Activated naive CD4-positive, alpha-beta T cell treated with Interleukin-2 at 50 U/mL for 16 hours (primary cell): Measurements from ENCODE around the gene TECTB.
A peak's percentile ranks its signal among the peaks of the same experiment; 100 is the strongest.

Experiments
- DNase-seq: peaks from one replicate; pipeline ENCODE4 v3.0.0-alpha.2; 2020

Gene TECTB

DNA sequence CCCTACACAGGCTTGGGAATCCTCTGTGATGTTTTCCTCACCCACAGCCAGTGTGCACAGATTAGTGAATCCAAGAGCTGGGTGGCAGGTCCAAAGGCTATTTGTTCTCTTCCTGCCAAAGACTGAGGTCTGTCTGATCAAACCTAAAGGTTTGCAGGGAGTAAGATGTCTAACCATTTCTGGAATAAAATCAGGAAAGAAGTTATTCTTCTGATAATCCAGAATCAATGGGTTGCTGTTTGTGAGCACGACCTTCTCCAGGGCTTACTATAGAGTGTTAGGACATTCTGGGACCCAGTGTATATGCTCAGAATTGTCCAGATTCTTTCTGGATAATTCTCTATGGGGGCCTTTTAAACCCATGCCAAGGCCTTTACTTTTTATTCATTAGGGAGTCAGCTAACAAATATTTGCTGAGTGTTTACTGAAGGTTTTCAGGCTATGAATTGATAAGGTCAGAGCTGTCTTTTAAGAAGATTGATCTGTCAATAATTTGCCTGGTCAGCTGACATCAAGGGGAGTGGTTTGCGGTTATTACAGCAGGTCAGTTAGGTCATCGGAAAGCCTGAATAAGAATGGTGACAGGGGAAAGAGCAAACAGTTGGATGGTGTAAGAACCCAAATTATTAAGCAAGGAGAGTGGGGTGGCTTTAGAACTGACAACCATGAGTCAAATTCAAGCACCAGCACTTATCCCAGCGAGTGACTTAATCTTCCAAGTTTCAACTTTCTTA lies 7.5 kb upstream of the TECTB start:
- no peak for DNase-seq

DNA sequence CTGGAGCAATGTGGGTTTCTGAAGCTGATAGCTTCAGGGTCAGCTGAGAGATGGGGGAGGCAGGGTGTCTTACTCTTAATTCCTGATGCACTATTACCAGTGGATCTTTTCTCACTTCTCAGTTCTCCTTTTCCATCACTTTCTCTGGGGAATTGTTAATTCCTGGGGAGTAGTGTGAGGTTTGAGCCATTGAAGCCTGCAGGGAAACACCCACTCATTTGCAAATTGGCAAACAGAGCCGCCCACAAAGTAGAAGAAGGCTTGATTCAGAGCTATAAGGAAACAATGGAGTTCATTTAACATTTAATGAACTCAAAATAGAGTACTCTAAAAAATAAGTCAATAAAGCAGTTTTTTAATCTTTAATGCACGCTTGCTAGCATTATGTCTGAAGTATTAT lies 4.3 kb upstream of the TECTB start:
- DNase-seq: no peak

DNA sequence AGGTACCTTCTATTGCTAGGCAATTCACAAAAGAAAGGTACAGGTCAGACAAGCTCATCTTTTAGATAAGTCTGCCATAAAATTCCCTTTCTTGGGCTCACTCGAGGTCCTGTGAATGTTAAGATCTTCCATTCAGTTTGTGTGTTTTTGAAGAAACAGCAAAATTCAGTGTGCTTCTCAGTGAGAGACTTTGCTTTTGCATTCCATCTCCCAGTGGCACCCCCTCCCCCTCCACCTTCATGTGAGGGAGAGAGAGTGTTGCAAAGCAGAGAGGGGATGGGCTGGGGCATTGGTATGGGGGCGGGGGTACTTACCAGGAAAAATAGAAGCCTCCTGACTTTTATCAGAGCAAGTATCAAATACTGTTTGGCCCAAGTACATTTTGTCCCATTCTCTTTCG lies 3.8 kb upstream of the TECTB start:
- DNase-seq: no peak

DNA sequence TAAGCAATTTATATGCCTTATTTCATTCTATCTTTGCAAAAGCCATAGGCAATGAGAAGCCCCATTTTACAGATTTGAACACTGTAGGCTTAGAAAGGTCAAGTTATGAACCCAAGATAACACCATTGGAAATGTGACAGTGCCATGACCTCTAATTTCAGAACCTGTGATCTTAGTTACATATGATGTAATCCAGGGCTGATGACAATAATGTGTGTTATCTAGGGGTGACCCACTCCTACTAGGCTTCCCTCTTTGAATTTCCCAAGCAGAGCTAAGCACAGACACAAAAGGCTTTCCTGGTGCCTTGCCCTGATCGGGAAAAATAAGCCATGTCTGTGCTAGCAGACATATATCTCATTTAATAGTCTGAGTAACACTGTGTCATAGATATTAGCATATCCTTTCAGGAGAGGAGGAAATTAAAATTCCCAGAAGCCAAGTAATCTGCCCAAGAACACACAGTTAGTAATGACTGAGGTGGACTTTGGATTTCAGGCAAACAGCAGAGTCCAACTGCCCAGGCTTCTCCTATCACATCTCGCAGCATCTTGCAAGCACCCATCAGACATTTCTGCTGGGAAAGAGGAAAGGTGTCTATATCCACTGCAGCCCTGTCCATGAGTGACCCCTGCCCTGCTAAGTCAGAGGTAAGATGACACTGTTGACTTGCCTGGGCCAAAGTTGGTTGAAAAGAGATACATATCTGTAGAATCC lies 2.8 kb upstream of the TECTB start:
- no peak for DNase-seq

DNA sequence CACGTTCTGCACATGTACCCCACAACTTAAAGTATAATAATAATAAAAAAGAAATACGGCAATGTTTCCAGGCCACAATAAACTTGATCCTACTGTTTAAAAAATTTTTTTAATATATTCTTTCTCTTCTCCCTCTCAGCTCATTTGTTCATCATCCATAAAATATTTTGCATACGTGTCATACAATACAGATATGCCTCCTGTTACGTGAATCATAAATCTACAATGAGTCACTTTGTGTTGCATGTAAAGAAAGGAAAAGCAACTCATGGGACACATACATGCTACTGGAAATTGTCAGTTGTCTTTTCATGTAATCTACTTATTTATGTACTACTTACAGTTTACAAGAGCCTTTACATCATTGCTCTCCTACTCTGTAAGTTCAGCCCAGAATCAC lies 1.1 kb upstream of the TECTB start:
- no peak for DNase-seq

DNA sequence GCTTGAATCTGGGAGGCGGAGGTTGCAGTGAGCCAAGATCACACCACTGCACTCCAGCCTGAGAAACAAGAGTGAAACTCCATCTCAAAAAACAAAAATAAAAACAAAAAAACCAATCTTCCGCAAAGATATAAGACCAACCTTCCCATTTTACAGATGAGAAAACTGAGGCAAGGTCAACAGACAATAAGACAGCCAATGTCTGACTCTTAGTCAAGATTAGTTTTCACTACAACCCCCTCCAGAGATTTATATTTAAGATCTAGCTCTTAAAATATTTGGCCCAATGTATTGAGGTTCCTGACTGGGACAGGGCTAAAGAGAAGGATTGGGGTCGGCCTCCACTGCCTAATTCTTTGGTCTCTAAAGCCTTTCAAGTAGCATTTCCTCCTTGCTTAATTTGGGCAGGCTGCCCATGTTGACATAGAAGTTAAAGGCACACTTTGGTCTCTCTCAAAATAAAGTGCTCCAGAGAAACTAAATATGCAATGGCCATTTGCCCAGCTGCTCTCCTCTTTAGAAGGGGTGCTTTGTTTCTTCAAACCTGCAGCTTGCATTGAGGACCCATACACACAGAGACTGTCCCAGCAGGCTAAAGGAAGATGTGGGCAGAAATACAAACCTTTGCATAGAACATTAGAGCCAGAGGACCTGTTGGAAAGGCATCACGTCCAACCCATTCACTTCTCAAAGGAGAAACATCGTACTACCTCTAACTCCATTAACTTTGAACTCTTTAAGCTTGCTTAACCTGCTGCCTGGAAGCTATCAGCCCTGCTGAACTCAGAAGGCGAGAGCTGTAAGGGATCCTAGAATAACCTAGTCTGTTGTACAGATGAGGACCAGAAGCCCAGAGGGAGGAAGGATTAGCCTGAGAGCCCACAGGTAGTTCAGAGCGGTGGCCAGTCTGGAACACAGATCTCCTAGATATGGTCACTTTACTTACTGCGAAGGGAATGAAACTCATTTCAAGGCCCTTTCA lies 3.9 kb downstream of the TECTB start:
- no peak for DNase-seq

DNA sequence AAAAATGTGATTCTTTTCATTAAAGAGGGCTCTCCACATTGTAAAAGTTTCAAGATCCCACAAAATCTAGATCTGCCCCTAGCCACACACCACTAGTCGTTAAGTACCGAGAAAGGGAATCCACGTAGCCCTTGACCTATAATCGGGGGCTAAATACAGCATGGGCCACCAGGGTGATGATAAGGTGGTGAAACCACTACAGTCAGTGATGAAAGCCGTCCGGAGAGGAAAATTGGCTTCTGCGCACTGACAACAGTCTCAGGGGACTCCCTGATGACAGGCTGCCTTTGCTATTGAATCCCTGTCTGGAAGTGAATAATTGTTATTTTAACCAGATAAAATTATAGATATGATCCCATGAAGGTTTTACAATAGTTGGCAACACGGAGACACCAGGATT lies 4.6 kb downstream of the TECTB start:
- no peak for DNase-seq

DNA sequence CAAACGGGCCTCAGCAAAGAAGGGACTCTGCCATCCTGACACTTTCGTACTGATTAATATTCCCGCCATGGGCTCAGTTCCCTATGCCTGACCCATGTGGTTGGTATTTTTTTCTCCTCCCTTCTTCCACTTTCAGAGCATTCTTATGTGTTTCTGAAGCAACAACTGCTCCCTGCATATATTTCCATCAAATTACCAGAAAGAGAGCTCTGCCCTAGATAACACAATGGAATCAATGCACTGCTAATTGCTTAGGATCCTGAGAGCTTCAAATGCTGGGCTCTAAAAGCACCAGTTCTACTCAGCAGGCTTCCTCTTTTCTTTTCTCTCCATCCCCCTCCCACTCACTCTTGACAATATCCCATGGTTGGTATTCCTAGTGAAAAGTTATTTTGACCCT lies 5.3 kb downstream of the TECTB start:
- no peak for DNase-seq

DNA sequence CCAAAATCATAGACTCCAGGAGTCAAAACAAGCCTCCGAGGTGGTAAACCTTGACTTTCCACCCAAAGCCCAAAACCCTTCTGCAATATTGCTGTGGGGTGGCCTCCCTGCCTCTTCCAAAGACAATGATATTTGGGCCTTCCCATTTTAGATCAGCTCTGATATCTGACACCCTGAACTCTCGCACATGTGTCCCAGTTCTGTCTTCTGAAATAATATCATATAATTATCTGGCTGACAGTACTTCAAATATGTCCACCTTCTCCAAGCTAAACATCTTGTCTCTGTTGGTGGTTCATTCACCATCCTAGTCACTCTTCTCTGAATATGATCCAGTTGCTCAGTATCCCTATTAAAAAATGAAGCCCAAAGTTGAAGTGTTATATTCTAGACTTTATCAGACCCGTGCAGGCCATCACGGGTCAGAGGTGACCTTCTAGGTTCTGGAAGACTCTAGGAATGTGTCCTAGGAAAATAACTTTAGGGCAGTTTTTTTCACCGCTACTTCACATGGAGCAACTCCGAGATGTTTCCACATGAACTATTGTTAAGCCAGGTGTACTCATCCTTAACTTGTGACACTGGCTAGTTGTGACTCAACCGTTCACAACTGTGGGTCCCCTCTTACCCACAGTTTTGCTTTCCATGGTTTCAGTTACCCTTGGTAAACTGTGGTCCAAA lies 6.3 kb downstream of the TECTB start:
- no peak for DNase-seq

DNA sequence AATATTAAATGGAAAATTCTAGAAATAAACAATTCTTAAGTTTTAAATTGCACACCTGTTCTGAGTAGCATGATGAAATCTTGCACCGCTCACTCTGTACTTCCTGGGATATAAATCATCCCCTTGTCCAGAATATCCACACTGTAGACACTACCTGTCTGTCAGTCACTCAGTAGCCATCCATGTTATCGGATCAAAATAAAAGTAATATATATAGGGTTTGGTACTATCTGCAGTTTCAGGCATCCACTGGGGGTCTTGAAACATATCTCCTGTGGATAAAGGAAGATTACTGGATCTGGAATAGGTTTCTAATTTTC lies 6.8 kb downstream of the TECTB start:
- no peak for DNase-seq

DNA sequence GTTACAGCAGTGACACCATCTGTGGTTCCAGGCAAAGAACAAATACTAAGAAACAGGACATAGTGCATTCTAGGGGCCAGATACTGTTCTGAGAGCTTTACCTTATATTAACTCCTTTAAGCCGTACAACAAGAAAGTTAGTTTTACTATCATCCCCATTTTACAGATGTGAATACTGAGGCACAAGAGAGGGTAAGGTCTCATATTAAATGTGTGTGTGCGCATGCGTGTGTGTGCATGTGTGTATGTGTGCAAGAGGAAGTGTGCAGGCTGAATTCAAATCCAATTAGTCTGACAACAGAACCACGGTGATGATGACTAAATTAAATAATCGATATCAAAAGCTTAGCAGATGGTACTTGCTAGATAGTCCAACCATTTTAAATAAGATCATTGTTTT lies 11.0 kb downstream of the TECTB start:
- no peak for DNase-seq

DNA sequence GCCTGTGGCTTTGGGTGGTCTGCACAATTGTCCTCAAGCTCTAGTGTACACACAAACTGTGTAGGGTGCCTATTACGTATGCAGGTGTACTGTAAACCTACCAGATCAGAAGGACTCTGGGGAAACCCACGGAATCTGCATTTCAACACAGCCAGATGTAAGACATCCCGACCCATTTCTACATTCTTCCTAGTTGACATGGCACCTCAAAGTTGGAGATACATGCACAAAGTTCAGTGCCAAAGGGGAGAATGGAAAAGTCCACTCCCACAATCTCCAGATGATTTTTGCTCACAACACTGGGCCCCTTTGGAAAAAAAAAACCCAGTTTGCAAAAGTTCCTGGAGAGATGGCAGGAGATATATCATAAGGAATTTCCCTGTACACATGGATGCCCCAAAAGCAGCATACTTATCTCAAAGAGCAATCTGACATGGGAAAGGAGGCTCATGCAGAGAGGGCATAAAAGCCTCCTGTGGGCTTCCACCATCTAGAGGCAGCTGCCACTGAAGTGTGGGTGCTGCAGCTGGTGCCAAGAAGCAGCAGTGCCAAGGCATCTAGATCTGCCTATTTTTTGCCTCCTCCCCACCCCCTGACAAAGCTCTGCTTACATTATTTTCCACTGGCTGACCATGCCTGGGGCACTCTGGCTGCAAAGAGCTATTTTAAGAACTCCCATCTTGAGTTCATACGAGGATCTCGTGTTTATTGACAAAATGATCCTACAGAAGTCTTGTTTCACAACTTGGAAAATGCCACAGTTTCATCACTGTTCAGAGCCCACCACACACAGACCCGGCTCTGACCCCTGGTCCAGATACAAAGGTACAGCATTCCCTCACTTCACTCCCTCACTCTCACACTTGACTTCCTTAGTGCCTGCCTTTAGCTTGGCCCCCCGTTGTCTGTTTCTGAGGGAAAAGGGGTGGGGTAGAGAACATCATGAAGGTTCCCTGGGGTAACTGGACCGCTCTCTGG lies 12.9 kb downstream of the TECTB start:
- no peak for DNase-seq

DNA sequence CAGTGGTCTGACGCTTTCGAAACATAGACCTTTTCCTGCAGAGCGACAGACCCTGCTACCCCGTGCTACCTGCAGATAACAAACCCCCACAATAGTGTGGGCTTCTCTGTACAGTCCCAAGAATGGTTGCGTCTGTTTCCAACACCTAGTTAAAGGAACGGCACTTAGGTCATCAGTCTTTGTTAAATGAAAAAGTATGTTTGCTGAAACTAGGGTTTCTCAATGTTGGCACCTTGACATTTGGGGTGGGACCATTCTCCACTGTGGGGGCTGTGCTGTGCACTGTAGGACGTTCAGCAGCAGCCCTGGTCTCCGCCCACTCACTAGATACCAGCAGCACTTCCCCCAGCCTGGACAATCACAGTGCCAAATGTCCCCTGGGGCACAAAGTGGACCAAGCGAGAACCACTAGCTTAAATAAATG lies 13.7 kb downstream of the TECTB start:
- no peak for DNase-seq

DNA sequence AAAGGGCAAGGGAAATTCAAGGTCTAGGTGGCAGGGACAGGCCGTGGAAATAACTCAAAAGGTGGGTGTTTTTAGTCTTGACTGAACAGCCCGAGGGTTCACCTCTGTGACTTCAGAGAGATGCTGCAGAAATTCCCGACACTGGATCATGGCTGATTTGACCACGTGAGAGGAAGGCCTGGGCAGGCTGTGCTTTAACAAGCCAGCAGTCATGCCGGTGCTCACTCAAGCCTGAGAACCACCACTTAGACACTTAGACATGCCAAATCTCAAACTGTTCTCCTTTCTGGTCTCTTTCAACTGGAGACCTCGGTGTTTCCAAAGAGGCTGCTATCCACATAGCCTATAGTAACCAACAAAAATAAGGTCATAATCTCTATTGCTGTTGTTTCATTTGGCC lies 15.4 kb downstream of the TECTB start:
- DNase-seq: no peak

DNA sequence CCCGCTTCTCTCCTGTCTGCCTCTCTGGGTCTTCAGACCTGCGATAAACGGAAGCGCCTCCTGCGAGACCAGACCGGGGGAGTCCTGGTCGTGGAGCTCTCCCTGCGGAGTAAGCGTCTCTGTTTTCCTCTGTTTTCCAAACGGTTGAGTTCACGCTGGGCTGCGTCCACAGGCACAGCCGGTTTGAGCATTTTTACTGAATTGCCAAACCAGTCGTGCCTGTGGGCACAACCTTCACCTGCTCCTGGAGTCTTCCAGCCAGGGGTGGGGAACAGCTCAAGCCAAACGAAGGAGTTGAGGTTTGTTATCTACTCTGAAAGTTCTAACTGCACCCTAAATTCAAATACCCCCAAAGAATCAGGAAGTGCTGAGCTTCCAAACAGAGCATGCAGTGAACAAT lies 16.3 kb downstream of the TECTB start:
- no peak for DNase-seq

DNA sequence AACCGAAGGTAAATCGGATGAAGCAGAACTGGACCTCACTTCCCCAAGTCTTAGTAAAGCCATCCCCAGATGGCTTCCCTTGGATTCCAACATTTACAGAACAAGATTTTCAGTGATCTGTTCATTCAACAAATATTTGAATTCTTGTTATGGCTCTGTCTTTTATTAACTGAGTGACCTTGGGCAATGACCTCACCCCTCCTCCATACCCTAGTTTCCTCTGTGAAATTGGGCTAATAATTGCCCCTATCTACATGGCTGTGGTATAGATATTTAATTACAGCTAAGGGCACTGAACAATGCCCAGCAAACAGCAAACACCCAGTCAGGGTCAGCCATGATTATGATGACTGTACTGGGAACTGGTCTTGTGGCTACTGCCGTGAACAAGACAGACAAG lies 19.1 kb downstream of the TECTB start:
- no peak for DNase-seq

DNA sequence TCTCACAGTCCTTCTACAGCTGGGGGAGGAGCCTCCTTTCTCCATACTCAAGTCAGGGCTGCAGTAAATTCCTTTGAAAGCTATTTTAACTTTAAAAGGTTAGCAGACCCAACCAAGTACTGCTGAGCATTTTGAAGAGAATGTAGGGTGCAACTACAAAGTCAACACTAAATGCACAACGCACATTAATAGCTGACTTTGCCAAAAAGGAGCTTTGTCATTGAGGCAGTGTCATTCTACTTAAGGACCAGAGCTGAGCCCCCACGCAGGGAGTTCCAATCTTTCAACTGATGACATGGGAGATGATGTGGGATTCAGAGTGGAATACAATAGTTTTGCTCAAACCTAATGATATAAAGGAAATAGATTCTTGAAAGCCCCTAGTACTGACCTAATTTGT lies 20.3 kb downstream of the TECTB start:
- no peak for DNase-seq

DNA sequence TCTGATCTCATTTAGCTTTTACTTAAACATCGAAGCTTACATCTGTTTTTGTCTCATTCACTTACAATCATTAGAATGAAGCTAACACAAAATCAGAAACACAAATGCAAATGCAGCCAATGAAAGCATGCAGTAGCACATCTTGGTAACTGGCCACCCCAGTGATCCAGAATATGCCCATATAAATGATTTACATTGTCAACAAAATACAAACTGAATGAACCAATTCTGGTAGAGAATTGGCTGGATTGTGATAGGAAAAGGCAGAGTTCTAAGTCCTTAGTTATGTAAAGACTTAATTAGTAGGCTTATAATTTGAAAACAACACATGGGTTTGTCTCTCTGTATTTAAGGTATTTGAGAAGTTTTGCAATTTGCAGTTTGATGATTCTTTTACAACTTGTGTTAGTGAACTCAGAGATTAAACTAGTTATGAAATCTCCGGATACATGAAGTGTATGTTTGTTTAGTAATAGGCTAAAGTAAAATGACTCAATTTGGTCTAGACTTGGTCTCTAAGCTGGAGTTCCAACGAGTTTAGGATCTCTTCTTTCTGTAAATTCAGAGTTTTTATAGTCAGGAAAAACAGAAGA lies 21.2 kb downstream of the TECTB start:
- no peak for DNase-seq

DNA sequence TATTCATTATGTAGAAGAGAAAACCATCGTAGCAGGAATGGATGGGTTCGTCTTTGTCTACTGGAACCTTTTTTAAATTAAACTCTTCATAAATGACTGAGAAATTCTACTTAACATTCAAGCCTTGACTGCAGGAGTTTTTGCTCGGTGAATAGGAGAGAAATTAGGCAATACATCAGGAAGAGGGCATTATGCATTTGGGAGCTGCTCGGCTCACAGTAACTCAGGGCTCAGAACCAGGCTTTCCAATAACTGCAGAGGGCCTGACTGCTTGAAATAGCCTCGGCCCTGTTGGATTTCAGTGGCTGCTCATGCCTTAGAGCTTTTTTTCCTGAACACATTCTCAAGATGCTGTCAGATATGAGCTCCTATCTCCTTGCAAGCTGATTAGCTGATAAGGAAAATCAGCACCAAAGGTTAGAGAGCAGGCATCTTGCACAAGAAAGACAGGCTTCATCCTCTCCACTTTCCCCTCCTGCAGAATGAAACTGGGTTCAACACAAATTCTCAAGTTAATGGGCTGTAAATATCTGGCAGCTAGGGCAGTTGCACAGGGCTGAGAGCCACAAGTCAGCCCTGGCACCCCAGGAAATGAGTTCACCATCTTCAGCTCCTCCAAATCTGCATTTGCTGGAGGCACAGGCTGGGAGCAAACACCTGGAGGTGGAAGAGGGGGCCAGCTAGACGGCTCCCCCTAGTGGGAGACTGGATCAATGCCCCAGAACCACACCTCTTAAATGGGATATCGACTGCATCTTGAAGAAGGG lies 24.3 kb downstream of the TECTB start:
- peak; percentile 18 for DNase-seq

DNA sequence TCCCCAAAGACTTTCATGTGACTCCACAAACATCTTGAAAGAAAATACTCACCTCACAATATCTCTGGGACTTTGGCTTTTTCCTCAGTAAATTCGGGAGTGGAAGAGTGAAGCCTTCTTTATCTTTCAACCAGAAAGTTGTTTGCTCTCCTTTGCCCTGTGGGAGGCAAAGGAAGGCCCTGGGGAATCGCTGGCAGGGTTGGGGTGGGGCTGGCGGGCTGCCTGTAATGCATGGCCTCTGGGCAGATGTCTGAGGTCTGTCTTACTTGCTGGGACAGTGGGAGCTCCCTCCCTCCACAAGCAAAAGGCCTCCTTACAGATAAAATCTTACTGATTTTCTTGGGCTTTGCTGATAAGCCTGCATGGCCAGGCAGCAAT lies 24.9 kb downstream of the TECTB start:
- DNase-seq: no peak

DNA sequence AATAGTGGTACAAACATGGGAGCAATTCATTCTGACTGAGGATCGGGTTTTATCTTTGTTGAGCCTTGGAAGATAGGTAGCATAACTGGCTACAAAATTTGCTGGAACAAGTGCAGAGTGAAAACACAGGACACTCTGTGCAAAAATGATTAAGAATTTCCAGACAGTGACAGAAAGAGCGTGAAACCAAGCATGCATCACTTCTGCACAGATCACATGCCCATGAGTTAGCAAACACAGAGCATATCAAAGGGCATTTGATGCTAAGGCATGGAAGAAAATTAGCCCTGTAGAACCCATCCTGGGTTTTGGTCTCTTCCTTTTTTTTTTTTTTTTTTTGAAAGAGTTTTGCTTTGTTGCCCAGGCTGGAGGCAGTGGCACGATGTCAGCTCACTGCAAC lies 28.3 kb downstream of the TECTB start:
- DNase-seq: no peak
